Measurements from ENCODE around the gene SCAF1. TPM values are rescaled to one million over a fixed set of nuclear protein-coding genes. Genes with fewer than 3 reads are reported as not detected.

SCAF1 gene
- polyA plus RNA-seq, 3 donors, result 0.39 to 7.5 (median 0.68) TPM

- no peak overlapping the region for H3K9ac ChIP-seq (ENCODE audit: insufficient read depth, low read length, poor library complexity, severe bottlenecking)
- H3K36me3 ChIP-seq (replicated peaks in 1 of 2; ENCODE audit: control insufficient read depth in 1 of 2, insufficient read depth in 2 of 2, low read length in 2 of 2), result no peaks in the 10 kb centered on the region
- H3K27me3 Mint-ChIP-seq (ENCODE audit: low read depth in 3 of 3), result peaks cover 7 to 19% (median 19%) of the 10 kb centered on the region in 3 donors
- no peaks in the 10 kb centered on the region for H3K9me3 ChIP-seq (replicated peaks in 1 of 2; ENCODE audit: control insufficient read depth in 1 of 2, insufficient read depth in 1 of 2, low read length in 2 of 2)
- DNase-seq, result peak in 1 of 3 donors; percentile 22
- peak overlapping the region in 2 of 7 donors; percentile 10 to 20 for H3K27ac Mint-ChIP-seq
- peaks cover 25% of the 10 kb centered on the region for H3K4me1 Mint-ChIP-seq
- H3K4me3 Mint-ChIP-seq, result peak overlapping the region in 1 of 2 donors; percentile 30
- H3K79me2 ChIP-seq (ENCODE audit: insufficient read depth, low read length), result no peaks in the 10 kb centered on the region
- no peak overlapping the region for H3K4me3 ChIP-seq (replicated peaks in 1 of 3; ENCODE audit: low read depth in 2 of 3, low read length in 3 of 3)
- peaks cover 0 to 3% (median 0%) of the 10 kb centered on the region in 7 donors for H3K9me3 Mint-ChIP-seq
- H3K4me1 ChIP-seq (ENCODE audit: control insufficient read depth in 1 of 2, insufficient read depth in 2 of 2, low read length in 2 of 2), result peaks cover 23 to 25% of the 10 kb centered on the region in 2 donors
- peaks cover 0 to 3% of the 10 kb centered on the region in 2 donors for H3K36me3 Mint-ChIP-seq
- H3K27me3 ChIP-seq (ENCODE audit: control insufficient read depth in 2 of 2, insufficient read depth in 2 of 2, low read length in 2 of 2), result no peaks in the 10 kb centered on the region
- intact Hi-C loops (cut with micrococcal nuclease), result no loop called here
- no peak for TF ChIP-seq CTCF (IDR thresholded peaks at IDR 0.05)
- 70% methylated on average over 21 of the region's 24 CpGs for WGBS (ENCODE audit: insufficient coverage)
- no peak overlapping the region for H3K27ac ChIP-seq (ENCODE audit: low read depth in 1 of 2, low read length in 2 of 2)
- no peaks in the 10 kb centered on the region for H4K20me1 ChIP-seq (ENCODE audit: insufficient read depth, low read length)
- H3K4me2 ChIP-seq (replicated peaks; ENCODE audit: extremely low read depth, low read length, poor library complexity, severe bottlenecking), result no peak overlapping the region
- no peak overlapping the region for H2AFZ ChIP-seq (ENCODE audit: insufficient read depth, low read depth, low read length, poor library complexity, severe bottlenecking)
Measured at GRCh38 chr19:49635530-49636232, 6.3 kb upstream of the SCAF1 start.

- Mint-ChIP-seq H3K27ac (peak overlapping the region in 1 of 7 donors; percentile 84), H3K9me3 (peaks cover 0 to 3% (median 0%) of the 10 kb centered on the region in 7 donors), H3K36me3 (peaks cover 0 to 3% of the 10 kb centered on the region in 2 donors), H3K27me3 (ENCODE audit: low read depth in 3 of 3) (peaks cover 7 to 19% (median 19%) of the 10 kb centered on the region in 3 donors), H3K4me3 (peak overlapping the region in 1 of 2 donors; percentile 30), H3K4me1 (peaks cover 31% of the 10 kb centered on the region)
- 84% methylated on average over 28 of the region's 30 CpGs for WGBS (ENCODE audit: insufficient coverage)
- Histone ChIP-seq H3K27ac (ENCODE audit: low read depth in 1 of 2, low read length in 2 of 2) (no peak overlapping the region), H3K36me3 (replicated peaks in 1 of 2; ENCODE audit: control insufficient read depth in 1 of 2, insufficient read depth in 2 of 2, low read length in 2 of 2) (no peaks in the 10 kb centered on the region), H3K4me2 (replicated peaks; ENCODE audit: extremely low read depth, low read length, poor library complexity, severe bottlenecking) (no peak overlapping the region), H3K4me3 (replicated peaks in 1 of 3; ENCODE audit: low read depth in 2 of 3, low read length in 3 of 3) (no peak overlapping the region), H2AFZ (ENCODE audit: insufficient read depth, low read depth, low read length, poor library complexity, severe bottlenecking) (no peak overlapping the region), H3K27me3 (ENCODE audit: control insufficient read depth in 2 of 2, insufficient read depth in 2 of 2, low read length in 2 of 2) (no peaks in the 10 kb centered on the region), H4K20me1 (ENCODE audit: insufficient read depth, low read length) (no peaks in the 10 kb centered on the region), H3K9me3 (replicated peaks in 1 of 2; ENCODE audit: control insufficient read depth in 1 of 2, insufficient read depth in 1 of 2, low read length in 2 of 2) (no peaks in the 10 kb centered on the region), H3K9ac (ENCODE audit: insufficient read depth, low read length, poor library complexity, severe bottlenecking) (no peak overlapping the region), H3K4me1 (ENCODE audit: control insufficient read depth in 1 of 2, insufficient read depth in 2 of 2, low read length in 2 of 2) (peaks cover 30 to 32% of the 10 kb centered on the region in 2 donors), H3K79me2 (ENCODE audit: insufficient read depth, low read length) (no peaks in the 10 kb centered on the region)
- no peak for DNase-seq
- intact Hi-C loops (cut with micrococcal nuclease), result no loop called here
- TF ChIP-seq CTCF (IDR thresholded peaks at IDR 0.05), result no peak
Measured at GRCh38 chr19:49636233-49636932, 5.6 kb upstream of the SCAF1 start.

Data from CD14-positive monocyte (primary cell).